NCI-H748 (cell line): Measurements from ENCODE around the gene NEU1.
A peak's percentile ranks its signal among the peaks of the same experiment; 100 is the strongest.
"Not testable (repeated sequence)": the region's sequence is repeated elsewhere in the genome, so short reads cannot be mapped to it uniquely, and the experiment has no call there.

Experiments
- DNase-seq: peaks from one replicate; lab custom pipeline; 2025; ENCODE audit not compliant: unreplicated experiment; lab: John Stamatoyannopoulos, UW

NEU1 gene

GRCh38 chr6:31862344-31863235, at the start of gene NEU1:
Gene NEU1, minus strand, starts transcription at chr6:31862821. Its CDS starts 45 bp downstream, at chr6:31862776.
- peak; percentile 100 for DNase-seq

- DNase-seq = no peak
Measured at GRCh38 chr6:31911826-31912585, 49.4 kb upstream of the NEU1 start.

GRCh38 chr6:31909298-31909697, 46.7 kb upstream of the NEU1 start:
- DNase-seq = not testable (repeated sequence)

GRCh38 chr6:31908791-31909190, 46.2 kb upstream of the NEU1 start:
- no peak for DNase-seq

GRCh38 chr6:31908255-31908654, 45.6 kb upstream of the NEU1 start:
- DNase-seq = not testable (repeated sequence)

- no peak for DNase-seq
Measured at GRCh38 chr6:31907158-31907813, 44.7 kb upstream of the NEU1 start.

- DNase-seq = not testable (repeated sequence)
Measured at GRCh38 chr6:31906727-31907126, 44.1 kb upstream of the NEU1 start.

- no peak for DNase-seq
Measured at GRCh38 chr6:31906122-31906521, 43.5 kb upstream of the NEU1 start.

GRCh38 chr6:31905041-31905440, 42.4 kb upstream of the NEU1 start:
- no peak for DNase-seq

GRCh38 chr6:31903957-31904356, 41.3 kb upstream of the NEU1 start:
- no peak for DNase-seq

GRCh38 chr6:31901953-31902643, 39.5 kb upstream of the NEU1 start, which contains the start of gene ZBTB12:
Gene ZBTB12, minus strand, starts transcription at chr6:31902086. Its CDS starts 781 bp downstream, at chr6:31901305.
- DNase-seq = peak; percentile 99

GRCh38 chr6:31901415-31901952, 38.9 kb upstream of the NEU1 start:
- DNase-seq = peak; percentile 75

GRCh38 chr6:31900917-31901414, 38.3 kb upstream of the NEU1 start:
- peak; percentile 66 for DNase-seq

- DNase-seq = no peak
Measured at GRCh38 chr6:31899882-31900722, 37.5 kb upstream of the NEU1 start.

- no peak for DNase-seq
Measured at GRCh38 chr6:31899215-31899614, 36.6 kb upstream of the NEU1 start.

- peak; percentile 80 for DNase-seq
Measured at GRCh38 chr6:31898383-31899011, 35.9 kb upstream of the NEU1 start.

GRCh38 chr6:31897612-31898382, 35.2 kb upstream of the NEU1 start, which contains the start of gene EHMT2:
Gene EHMT2, minus strand, starts transcription at chr6:31897698. Its CDS starts 21 bp downstream, at chr6:31897677.
- peak; percentile 92 for DNase-seq
